22Rv1 (cell line): ENCODE data around the gene CYP4B1.

Experiments
- CTCF ChIP-seq: fragments of 450-650 bp; IDR thresholded peaks from 2 replicates; pipeline ENCODE4 v1.5.1; 2017; ENCODE audit warnings: mild to moderate bottlenecking
- ZFX ChIP-seq: fragments of 450-650 bp; IDR thresholded peaks from 2 replicates; pipeline ENCODE4 v1.6.1; 2017; ENCODE audit warnings: antibody characterized with exemption, borderline replicate concordance

GRCh38 chr1:46749921-46750404 is 48.9 kb upstream of the CYP4B1 start:
- TF ChIP-seq CTCF (no peak), ZFX (no peak)
